Measurements from ENCODE around the gene TRIM14.

Gene TRIM14

DNA sequence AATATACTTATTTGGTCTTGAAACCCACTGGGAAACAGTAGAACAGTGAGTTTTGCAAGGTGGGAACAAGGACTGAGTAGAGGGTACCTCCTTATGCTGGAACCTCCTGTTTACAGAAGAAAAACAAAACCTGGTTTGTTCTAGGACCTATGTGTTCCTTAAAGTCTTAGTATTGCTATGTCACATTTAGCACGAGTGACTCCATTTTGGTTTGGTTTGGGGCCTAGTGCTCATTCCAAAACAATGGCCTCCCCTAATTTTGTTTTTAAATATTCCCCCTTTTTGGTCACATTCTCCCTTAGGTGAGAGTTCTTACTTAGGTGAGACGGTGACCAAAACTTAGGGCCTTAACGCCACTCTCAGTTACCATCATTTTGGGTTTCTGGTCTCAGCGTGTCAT lies 68.7 kb downstream of the TRIM14 start:
- H3K9me3 ChIP-seq (ENCODE audit: low read depth, low read length), result no peaks in the 10 kb centered on the region
- no peak overlapping the region for H3K27ac ChIP-seq
- H3K36me3 ChIP-seq (ENCODE audit: insufficient read depth, low read length), result no peaks in the 10 kb centered on the region
- no peak overlapping the region for H3K9ac ChIP-seq (ENCODE audit: insufficient read length)
- TF ChIP-seq FOXP2 (optimal IDR thresholded peaks at IDR 0.05; ENCODE audit: control extremely low read depth, extremely low read length, insufficient read depth), result no peak
- no peak for TF ChIP-seq POLR2AphosphoS5 (IDR thresholded peaks at IDR 0.05; ENCODE audit: borderline replicate concordance, low read depth, low read length)
- no peak for TF ChIP-seq EZH2 (IDR thresholded peaks at IDR 0.05)
- H3K4me3 ChIP-seq, result no peak overlapping the region
- no peak for DNase-seq (ENCODE audit: low read depth, low spot score)

DNA sequence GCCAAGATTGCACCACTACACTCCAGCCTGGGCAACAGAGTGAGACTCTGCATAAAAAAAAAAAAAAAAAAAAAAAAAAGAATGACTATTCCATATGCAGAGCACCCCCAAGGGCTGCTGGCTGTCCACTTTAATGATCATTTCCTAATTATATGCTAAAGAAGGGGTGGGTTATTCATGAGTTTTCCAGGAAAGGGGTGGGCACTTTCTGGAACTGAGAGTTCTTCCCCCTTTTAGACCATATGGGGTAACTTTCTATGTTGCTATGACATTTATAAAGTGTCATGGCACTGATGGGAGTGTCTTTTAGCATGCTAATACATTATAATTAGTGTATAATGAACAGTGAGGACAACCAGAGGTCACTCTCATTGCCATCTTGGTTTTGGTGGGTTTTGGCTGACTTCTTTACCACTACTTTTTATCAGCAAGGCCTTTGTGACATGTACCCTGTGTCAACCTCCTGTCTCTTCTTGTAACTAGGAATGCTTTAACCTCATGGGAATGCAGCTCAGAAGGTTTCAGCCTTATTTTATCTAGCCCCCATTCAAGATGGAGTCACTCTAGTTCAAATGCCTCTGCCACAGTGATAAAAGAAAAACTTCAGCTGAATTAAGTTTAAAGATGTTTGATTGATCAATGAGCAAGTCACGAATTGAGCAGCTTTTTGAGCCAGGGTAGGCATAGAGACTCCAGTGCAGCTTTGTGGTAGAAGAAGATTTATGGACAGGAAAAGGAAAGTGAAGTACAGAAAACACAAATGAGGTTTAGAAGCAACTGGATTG lies 69.5 kb downstream of the TRIM14 start:
- H3K9ac ChIP-seq (ENCODE audit: insufficient read length), result no peak overlapping the region
- DNase-seq (ENCODE audit: low read depth, low spot score), result no peak
- H3K4me3 ChIP-seq, result no peak overlapping the region
- TF ChIP-seq EZH2 (IDR thresholded peaks at IDR 0.05) (no peak), FOXP2 (optimal IDR thresholded peaks at IDR 0.05; ENCODE audit: control extremely low read depth, extremely low read length, insufficient read depth) (no peak), POLR2AphosphoS5 (IDR thresholded peaks at IDR 0.05; ENCODE audit: borderline replicate concordance, low read depth, low read length) (no peak)
- no peaks in the 10 kb centered on the region for H3K9me3 ChIP-seq (ENCODE audit: low read depth, low read length)
- H3K27ac ChIP-seq, result no peak overlapping the region
- H3K36me3 ChIP-seq (ENCODE audit: insufficient read depth, low read length), result no peaks in the 10 kb centered on the region

DNA sequence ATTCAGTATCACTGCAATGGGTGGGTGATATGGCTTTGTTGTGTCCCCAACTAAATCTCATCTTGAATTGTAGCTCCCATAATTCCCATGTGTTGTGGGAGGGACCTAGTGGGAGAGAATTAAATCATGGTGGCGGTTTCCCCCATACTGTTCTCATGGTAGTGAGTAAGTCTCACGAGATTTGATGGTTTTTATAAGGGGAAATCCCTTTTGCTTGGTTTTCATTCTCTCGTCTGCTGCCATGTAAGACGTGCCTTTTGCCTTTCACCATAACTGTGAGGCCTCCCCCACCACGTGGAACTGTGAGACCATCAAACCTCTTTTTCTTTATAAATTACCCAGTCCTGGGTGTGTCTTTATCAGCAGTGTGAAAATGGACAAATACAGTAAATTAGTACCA lies 72.0 kb downstream of the TRIM14 start:
- H3K36me3 ChIP-seq (ENCODE audit: insufficient read depth, low read length), result no peaks in the 10 kb centered on the region
- no peak for TF ChIP-seq FOXP2 (optimal IDR thresholded peaks at IDR 0.05; ENCODE audit: control extremely low read depth, extremely low read length, insufficient read depth)
- H3K9me3 ChIP-seq (ENCODE audit: low read depth, low read length), result no peaks in the 10 kb centered on the region
- no peak overlapping the region for H3K27ac ChIP-seq
- H3K4me3 ChIP-seq, result no peak overlapping the region
- no peak for DNase-seq (ENCODE audit: low read depth, low spot score)
- H3K9ac ChIP-seq (ENCODE audit: insufficient read length), result no peak overlapping the region

DNA sequence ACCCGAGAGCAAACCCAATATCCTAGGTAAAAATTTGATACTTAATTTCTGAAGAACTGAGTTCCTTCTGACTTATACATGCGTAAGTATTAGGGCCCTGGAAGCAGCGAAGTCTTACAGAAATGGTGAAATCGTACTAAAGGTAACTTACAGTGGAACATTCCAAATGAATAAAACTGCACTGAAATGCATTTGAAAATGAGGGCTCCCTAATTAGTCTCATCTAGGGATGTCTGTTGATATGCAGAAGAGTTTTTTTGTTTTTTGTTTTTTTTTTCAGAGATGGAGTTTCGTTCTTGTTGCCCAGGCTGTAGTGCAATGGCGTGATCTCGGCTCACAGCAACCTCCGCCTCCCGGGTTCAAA lies 72.9 kb downstream of the TRIM14 start:
- Histone ChIP-seq H3K27ac (no peak overlapping the region), H3K4me3 (no peak overlapping the region), H3K9ac (ENCODE audit: insufficient read length) (no peak overlapping the region), H3K9me3 (ENCODE audit: low read depth, low read length) (no peaks in the 10 kb centered on the region), H3K36me3 (ENCODE audit: insufficient read depth, low read length) (no peaks in the 10 kb centered on the region)
- no peak for DNase-seq (ENCODE audit: low read depth, low spot score)
- TF ChIP-seq EZH2 (IDR thresholded peaks at IDR 0.05) (no peak), FOXP2 (optimal IDR thresholded peaks at IDR 0.05; ENCODE audit: control extremely low read depth, extremely low read length, insufficient read depth) (no peak), POLR2AphosphoS5 (IDR thresholded peaks at IDR 0.05; ENCODE audit: borderline replicate concordance, low read depth, low read length) (no peak)

DNA sequence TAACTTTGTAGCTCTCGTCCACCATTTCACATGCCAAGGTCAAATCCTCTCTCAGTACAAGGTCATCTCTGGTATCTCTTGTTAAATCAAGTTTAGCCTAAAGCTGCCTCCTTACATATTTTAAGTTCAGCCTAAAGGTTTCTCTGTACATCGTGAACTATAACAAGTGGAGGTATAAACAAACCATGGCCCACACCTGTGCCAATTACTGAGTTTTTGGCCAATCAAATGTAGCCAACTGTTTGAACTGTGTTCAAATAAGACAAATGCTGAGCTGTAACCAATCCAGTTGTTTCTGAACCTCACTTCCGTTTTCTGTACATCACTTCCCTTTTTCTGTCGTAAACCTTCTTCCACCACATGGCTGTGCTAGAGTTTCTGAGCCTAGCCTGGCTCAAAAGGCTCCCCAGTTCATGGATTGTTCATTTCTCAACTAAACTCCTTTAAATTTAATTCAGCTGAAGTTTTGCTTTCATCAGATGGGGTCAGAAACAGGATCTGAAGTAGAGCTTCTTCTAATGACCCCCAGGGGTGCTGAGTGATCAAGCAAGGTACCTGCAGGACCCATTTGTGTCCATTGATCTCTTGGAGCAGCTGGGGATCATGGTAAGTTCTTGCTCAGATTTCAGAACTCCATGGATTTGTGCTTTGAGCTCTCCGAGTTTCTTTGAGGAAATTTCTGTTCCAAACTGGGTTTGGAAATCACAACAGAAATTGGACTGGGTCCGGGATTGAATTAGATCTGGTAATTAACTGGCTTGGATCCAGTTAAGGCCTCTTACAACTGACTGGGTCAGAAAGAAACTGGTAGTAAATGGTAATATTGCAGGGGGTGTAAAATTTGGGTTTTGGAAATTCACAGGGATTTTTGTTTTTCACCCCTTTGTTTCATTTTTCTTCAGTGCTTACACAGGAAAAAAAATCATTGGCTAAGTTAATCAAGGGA lies 73.5 kb downstream of the TRIM14 start:
- H3K36me3 ChIP-seq (ENCODE audit: insufficient read depth, low read length), result no peaks in the 10 kb centered on the region
- no peak overlapping the region for H3K27ac ChIP-seq
- H3K9ac ChIP-seq (ENCODE audit: insufficient read length), result no peak overlapping the region
- TF ChIP-seq FOXP2 (optimal IDR thresholded peaks at IDR 0.05; ENCODE audit: control extremely low read depth, extremely low read length, insufficient read depth) (no peak), EZH2 (IDR thresholded peaks at IDR 0.05) (no peak), POLR2AphosphoS5 (IDR thresholded peaks at IDR 0.05; ENCODE audit: borderline replicate concordance, low read depth, low read length) (no peak)
- no peaks in the 10 kb centered on the region for H3K9me3 ChIP-seq (ENCODE audit: low read depth, low read length)
- H3K4me3 ChIP-seq, result no peak overlapping the region
- no peak for DNase-seq (ENCODE audit: low read depth, low spot score)

DNA sequence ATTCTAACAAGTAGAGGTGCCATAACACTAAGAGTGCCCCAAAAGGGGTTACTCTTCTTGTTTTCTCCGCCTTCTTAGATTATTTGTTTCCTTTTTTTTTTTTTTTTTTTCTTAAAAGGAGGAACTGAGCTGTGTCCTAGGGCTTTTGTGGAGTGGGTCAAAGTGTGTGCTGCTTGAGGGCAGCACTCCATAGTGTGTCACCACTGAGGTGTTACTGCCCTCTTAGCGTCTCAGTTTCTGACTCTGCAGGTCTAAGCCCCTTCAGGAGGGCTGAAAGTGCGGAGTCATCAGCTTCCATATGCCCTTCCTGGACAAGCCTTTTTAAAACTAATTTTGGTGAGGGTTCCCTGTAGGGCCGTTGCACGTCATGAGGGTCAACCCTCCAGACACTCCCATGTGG lies 75.1 kb downstream of the TRIM14 start:
- Histone ChIP-seq H3K9ac (ENCODE audit: insufficient read length) (no peak overlapping the region), H3K27ac (no peak overlapping the region), H3K9me3 (ENCODE audit: low read depth, low read length) (no peaks in the 10 kb centered on the region), H3K36me3 (ENCODE audit: insufficient read depth, low read length) (no peaks in the 10 kb centered on the region), H3K4me3 (no peak overlapping the region)
- TF ChIP-seq FOXP2 (optimal IDR thresholded peaks at IDR 0.05; ENCODE audit: control extremely low read depth, extremely low read length, insufficient read depth) (no peak), EZH2 (IDR thresholded peaks at IDR 0.05) (no peak), POLR2AphosphoS5 (IDR thresholded peaks at IDR 0.05; ENCODE audit: borderline replicate concordance, low read depth, low read length) (no peak)
- DNase-seq (ENCODE audit: low read depth, low spot score), result no peak

DNA sequence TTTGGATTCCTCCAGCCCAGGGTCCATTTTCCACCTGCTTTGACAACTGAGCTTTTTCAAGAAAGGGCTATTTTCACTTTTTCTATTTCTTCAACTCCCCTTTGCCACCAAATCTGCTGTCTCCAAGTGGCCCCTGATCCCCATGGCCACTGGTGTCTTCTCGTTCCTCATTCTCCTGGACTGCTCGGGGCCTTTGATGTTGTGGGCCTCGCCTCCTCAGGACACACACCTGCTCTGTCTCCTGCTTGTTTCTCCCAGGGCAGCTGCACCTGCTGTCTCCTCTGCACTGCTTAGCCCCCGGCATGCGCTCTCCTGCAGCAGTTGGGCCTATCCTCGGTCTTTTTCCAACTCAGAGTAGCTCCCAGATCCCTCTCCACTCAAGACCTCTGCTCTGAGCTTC lies 78.8 kb downstream of the TRIM14 start:
- H3K9me3 ChIP-seq (ENCODE audit: low read depth, low read length), result no peaks in the 10 kb centered on the region
- H3K36me3 ChIP-seq (ENCODE audit: insufficient read depth, low read length), result no peaks in the 10 kb centered on the region
- no peak overlapping the region for H3K9ac ChIP-seq (ENCODE audit: insufficient read length)
- H3K27ac ChIP-seq, result no peak overlapping the region
- TF ChIP-seq EZH2 (IDR thresholded peaks at IDR 0.05), result no peak
- TF ChIP-seq POLR2AphosphoS5 (IDR thresholded peaks at IDR 0.05; ENCODE audit: borderline replicate concordance, low read depth, low read length), result no peak
- TF ChIP-seq FOXP2 (optimal IDR thresholded peaks at IDR 0.05; ENCODE audit: control extremely low read depth, extremely low read length, insufficient read depth), result no peak
- no peak overlapping the region for H3K4me3 ChIP-seq
- DNase-seq (ENCODE audit: low read depth, low spot score), result no peak

DNA sequence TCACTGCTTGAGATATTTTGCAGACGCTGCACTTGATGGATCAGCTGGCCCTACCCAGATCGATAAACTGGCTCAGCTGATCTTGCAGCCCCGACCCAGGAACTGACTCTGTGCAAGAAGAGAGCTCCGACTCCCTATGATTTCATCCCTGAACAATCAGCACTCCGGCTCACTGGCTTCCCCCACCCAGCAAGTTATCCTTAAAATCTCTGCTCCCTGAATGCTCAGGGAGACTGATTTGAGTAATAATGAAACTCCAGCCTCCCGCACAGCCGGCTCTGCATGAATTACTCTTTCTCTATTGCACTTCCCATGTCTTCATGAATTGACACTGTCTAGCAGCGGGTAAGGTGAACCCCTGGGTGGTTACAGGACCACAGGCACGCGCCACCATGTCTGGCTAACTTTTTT lies 79.4 kb downstream of the TRIM14 start:
- Histone ChIP-seq H3K9me3 (ENCODE audit: low read depth, low read length) (no peaks in the 10 kb centered on the region), H3K4me3 (no peak overlapping the region), H3K27ac (no peak overlapping the region), H3K36me3 (ENCODE audit: insufficient read depth, low read length) (no peaks in the 10 kb centered on the region), H3K9ac (ENCODE audit: insufficient read length) (no peak overlapping the region)
- DNase-seq (ENCODE audit: low read depth, low spot score), result no peak
- TF ChIP-seq EZH2 (IDR thresholded peaks at IDR 0.05) (no peak), FOXP2 (optimal IDR thresholded peaks at IDR 0.05; ENCODE audit: control extremely low read depth, extremely low read length, insufficient read depth) (no peak), POLR2AphosphoS5 (IDR thresholded peaks at IDR 0.05; ENCODE audit: borderline replicate concordance, low read depth, low read length) (no peak)
